Astrocyte of the spinal cord (primary cell): ENCODE measurements around the gene RND3.

Source experiments
- DNase-seq: peaks from one replicate; pipeline ENCODE4 v3.0.0; 2011; ENCODE audit warnings: low read depth, low spot score
- H3K4me3 ChIP-seq: 2 replicates; pipeline ENCODE4 v1.5.1; 2011; ENCODE audit warnings: low read depth, mild to moderate bottlenecking, low read length, moderate library complexity
- in situ Hi-C: cut with HindIII; loops from 2 replicates; pipeline ENCODE4 v1.10.0; 2017; ENCODE audit warnings: low sequenced_read_pairs
- TF ChIP-seq, protein P1 (sequence below): IDR thresholded peaks from 2 replicates; pipeline ENCODE4 v1.5.1; 2012; ENCODE audit warnings: low read depth, mild to moderate bottlenecking, low read length, inconsistent platforms

Gene RND3

DNA sequence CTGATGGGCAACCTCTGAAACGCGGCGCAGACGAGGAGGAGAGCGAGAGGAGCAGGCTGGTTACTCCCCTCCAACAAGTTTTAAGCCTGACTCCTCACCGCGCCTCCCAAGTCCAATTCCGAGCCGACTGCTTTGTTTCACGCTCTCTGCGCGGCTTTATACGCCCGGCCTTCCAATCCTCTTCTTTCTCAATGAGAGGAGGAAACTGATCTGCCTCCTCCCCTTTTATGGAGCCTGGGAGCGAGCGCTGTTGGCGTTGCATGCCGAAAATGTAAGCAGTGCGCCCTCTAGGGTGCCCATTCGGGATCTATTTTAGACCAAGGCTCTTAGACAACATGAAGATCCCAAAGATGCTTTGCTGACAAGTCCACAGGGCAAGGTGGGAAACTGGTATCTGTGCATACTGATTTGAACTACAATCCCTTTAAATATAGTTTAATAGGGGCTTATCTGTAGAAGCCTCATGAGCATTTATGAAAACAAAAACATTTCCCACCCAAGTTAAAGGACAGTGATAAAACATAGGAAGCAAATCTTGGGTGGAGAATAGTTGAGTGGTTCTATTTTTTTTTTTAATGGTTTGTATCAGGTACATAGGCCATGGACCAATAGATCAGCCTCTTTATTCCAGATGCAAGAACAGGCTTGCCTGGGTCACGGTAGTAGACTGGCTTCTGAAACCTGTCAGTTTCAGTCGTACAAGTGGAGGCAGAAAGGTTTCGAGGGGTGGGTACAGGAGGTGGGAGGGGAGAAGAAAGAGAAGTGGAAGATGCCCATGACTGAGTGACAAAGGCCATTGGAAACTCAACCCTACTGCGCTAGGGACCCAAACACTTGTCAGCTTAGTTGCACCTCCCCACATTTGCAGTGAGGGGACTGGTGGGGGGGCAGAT lies at the start of gene RND3:
TSS of gene RND3 (minus strand) at position 131 of the 893 bp plus-strand sequence. CDS start 250 bp downstream, outside the sequence.
- TF ChIP-seq, protein P1, sequence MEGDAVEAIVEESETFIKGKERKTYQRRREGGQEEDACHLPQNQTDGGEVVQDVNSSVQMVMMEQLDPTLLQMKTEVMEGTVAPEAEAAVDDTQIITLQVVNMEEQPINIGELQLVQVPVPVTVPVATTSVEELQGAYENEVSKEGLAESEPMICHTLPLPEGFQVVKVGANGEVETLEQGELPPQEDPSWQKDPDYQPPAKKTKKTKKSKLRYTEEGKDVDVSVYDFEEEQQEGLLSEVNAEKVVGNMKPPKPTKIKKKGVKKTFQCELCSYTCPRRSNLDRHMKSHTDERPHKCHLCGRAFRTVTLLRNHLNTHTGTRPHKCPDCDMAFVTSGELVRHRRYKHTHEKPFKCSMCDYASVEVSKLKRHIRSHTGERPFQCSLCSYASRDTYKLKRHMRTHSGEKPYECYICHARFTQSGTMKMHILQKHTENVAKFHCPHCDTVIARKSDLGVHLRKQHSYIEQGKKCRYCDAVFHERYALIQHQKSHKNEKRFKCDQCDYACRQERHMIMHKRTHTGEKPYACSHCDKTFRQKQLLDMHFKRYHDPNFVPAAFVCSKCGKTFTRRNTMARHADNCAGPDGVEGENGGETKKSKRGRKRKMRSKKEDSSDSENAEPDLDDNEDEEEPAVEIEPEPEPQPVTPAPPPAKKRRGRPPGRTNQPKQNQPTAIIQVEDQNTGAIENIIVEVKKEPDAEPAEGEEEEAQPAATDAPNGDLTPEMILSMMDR, result peak; percentile 82
- peak; percentile 99 for DNase-seq
- peak within 1 kb of the TSS; percentile 92 for H3K4me3 ChIP-seq
- in situ Hi-C loops, result no loop called here

- TF ChIP-seq, protein P1, result no peak
- no peak overlapping the region for H3K4me3 ChIP-seq
- no peak for DNase-seq
- in situ Hi-C loops, result no loop called here
Observed at GRCh38 chr2:150535176-150535575, 47.7 kb upstream of the RND3 start.

GRCh38 chr2:150532879-150533278 lies 45.4 kb upstream of the RND3 start:
- TF ChIP-seq, protein P1, result no peak
- DNase-seq, result no peak
- no peak overlapping the region for H3K4me3 ChIP-seq
- in situ Hi-C loops, result no loop called here

GRCh38 chr2:150532020-150532419 lies 44.6 kb upstream of the RND3 start:
- TF ChIP-seq, protein P1, result no peak
- in situ Hi-C loops, result no loop called here
- no peak for DNase-seq
- no peak overlapping the region for H3K4me3 ChIP-seq

GRCh38 chr2:150531591-150531990 lies 44.1 kb upstream of the RND3 start:
- in situ Hi-C loops, result no loop called here
- TF ChIP-seq, protein P1, result no peak

DNA sequence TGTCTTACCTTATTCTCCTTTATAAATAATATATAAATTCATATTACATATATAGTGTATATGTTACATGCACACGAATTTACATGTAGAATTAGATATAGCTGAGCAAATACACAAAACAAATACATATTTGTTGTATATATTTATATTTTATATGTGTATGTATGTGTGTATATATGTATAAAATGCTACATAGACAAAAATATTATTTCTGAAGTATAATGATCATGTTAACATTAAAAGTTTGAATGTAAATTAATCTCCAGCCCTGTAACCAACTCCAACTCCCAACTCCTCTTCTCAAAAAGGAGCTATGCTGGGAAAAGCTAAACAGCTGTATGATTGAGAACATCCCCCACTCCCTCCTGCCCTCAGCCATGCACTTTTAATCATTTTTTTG lies 42.7 kb upstream of the RND3 start:
- no peak overlapping the region for H3K4me3 ChIP-seq
- TF ChIP-seq, protein P1, result no peak
- DNase-seq, result no peak
- in situ Hi-C loops, result no loop called here

More at GRCh38 chr2:150531591-150531990, 44.1 kb upstream of the RND3 start:
- H3K4me3 ChIP-seq, result no peak overlapping the region
- DNase-seq, result no peak
